Activated B cell treated with CpG ODN at 0.5 μM for 24 hours (primary cell): Measurements from ENCODE around the gene REG4. TPM values are rescaled to one million over a fixed set of nuclear protein-coding genes. Genes with fewer than 3 reads are reported as not detected.

Source experiments
- ATAC-seq: fragments of 200-7000 bp; cut with Tn5 transposase; one replicate; pipeline ENCODE4 v1.10.0; 2021; ENCODE audit warnings: low read depth, mild to moderate bottlenecking, moderate library complexity
- CTCF ChIA-PET: fragments of 350-600 bp; sonication (Branson Sonifier 250); formaldehyde crosslinking; loops from one replicate; lab custom pipeline; 2021; ENCODE audit warnings: antibody characterized with exemption; lab: Charles Lee
- POLR2A ChIA-PET: fragments of 350-600 bp; sonication (Branson Sonifier 250); formaldehyde crosslinking; loops from one replicate; lab custom pipeline; 2021; ENCODE audit warnings: antibody characterized with exemption; lab: Charles Lee
- DNase-seq: peaks from one replicate; pipeline ENCODE4 v3.0.0; 2022
- H3K27ac Mint-ChIP-seq: one replicate; pipeline ENCODE4 v1.8.0; 2020; ENCODE audit warnings: mixed read lengths
- H3K27me3 Mint-ChIP-seq: one replicate; pipeline ENCODE4 v1.8.0; 2021; ENCODE audit warnings: mixed read lengths
- H3K36me3 Mint-ChIP-seq: one replicate; pipeline ENCODE4 v1.8.0; 2021; ENCODE audit warnings: low read depth, mixed read lengths
- H3K4me1 Mint-ChIP-seq: one replicate; pipeline ENCODE4 v1.8.0; 2021; ENCODE audit warnings: mixed read lengths
- H3K4me3 Mint-ChIP-seq: one replicate; pipeline ENCODE4 v1.8.0; 2020; ENCODE audit warnings: mild to moderate bottlenecking, mixed read lengths
- H3K9me3 Mint-ChIP-seq: one replicate; pipeline ENCODE4 v1.8.0; 2020; ENCODE audit warnings: mixed read lengths
- CTCF ChIP-seq: fragments of 200-600 bp; IDR thresholded peaks from one replicate; pipeline ENCODE4 v1.8.0; 2022; ENCODE audit warnings: antibody characterized with exemption, mild to moderate bottlenecking
- intact Hi-C: fragments of 100-400 bp; cut with micrococcal nuclease; formaldehyde crosslinking; loops from one replicate; pipeline ENCODE4 v1.15.1; 2024
- total RNA-seq: library from RNA; stranded (reverse); gene quantifications from 2 replicates; pipeline ENCODE4 v1.2.3, GENCODE V29; 2022

Gene REG4
- total RNA-seq, 1 donor from 2014 or later, result not detected

GRCh38 chr1:119841306-119841705, 30.0 kb upstream of the REG4 start:
- ChIA-PET POLR2A (no interaction called here), CTCF (no interaction called here)
- Mint-ChIP-seq H3K4me3 (no peak overlapping the region), H3K27ac (no peak overlapping the region), H3K4me1 (peaks cover 3% of the 10 kb centered on the region), H3K9me3 (no peaks in the 10 kb centered on the region), H3K36me3 (no peaks in the 10 kb centered on the region), H3K27me3 (no peaks in the 10 kb centered on the region)
- intact Hi-C loops, result no loop called here
- DNase-seq (no peak), ATAC-seq (no peak)
- no peak for TF ChIP-seq CTCF

DNA sequence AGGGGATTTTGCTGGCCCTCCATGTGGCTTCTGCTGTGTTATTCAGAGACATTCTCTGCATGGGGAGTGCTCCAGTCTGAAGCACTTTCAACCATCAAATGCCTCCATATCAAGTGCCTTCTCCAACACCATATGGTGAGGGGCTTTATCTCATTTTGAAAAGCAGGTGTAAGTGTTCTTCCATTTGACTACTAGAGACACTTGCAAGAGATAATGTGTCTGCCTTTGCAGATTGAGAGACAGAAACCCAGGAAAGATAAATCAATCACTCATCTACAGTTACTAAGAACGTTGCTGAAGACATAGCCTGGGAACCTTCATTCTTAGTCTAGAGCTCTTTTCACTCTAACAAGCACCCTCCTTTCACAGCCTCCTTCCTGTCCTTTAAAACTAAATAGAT, 29.5 kb upstream of the REG4 start:
- H3K27me3 Mint-ChIP-seq, result peaks cover 3% of the 10 kb centered on the region
- no peak overlapping the region for H3K27ac Mint-ChIP-seq
- CTCF ChIA-PET, result no interaction called here
- POLR2A ChIA-PET, result no interaction called here
- intact Hi-C loops, result no loop called here
- ATAC-seq (no peak), DNase-seq (no peak)
- peaks cover 3% of the 10 kb centered on the region for H3K4me1 Mint-ChIP-seq
- no peak overlapping the region for H3K4me3 Mint-ChIP-seq
- H3K9me3 Mint-ChIP-seq, result no peaks in the 10 kb centered on the region
- no peak for TF ChIP-seq CTCF
- no peaks in the 10 kb centered on the region for H3K36me3 Mint-ChIP-seq

DNA sequence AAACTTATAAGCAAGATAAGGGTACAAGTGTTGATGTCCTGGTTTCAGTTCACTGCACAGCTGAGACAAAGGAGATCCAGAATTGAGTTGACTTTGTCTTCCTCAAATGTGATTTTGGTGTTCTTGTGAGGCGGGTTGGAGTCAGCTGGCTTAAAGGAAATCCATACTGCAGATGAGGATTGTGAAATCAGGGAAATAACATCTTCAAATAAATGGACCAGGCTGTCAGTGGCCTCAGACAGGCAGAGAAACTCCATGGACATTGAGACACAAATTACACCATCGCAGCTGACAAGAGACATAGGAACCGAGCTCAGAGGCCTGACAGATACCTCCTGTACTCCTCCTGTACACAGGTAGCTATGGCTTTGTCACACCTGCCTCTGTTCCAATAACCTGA, 27.0 kb upstream of the REG4 start:
- ChIA-PET POLR2A (no interaction called here), CTCF (no interaction called here)
- Mint-ChIP-seq H3K9me3 (no peaks in the 10 kb centered on the region), H3K27ac (no peak overlapping the region), H3K4me1 (peaks cover 3% of the 10 kb centered on the region), H3K27me3 (peaks cover 5% of the 10 kb centered on the region), H3K36me3 (no peaks in the 10 kb centered on the region), H3K4me3 (no peak overlapping the region)
- ATAC-seq, result no peak
- no peak for TF ChIP-seq CTCF
- intact Hi-C loops, result no loop called here
- no peak for DNase-seq

DNA sequence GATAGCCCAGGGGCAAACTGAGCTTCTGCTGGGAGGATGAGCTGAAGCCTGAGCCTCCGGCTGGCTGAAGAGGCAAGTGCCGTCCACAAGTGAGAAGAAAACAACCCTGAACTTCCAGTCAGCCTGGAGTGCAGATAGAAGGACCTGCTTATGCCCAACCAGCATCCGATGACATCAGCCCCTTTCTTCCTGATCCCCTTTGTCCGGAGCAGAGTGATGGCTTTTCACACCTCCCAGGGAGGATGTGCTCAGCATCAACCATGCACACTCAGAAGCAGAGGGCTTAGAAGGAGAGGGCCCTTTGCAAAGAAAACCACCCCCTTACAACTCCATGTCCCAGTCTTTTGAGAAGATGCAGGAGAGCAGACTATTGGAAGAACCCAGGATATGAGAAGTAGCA, 23.7 kb upstream of the REG4 start:
- POLR2A ChIA-PET, result no interaction called here
- Mint-ChIP-seq H3K36me3 (no peaks in the 10 kb centered on the region), H3K4me3 (no peak overlapping the region), H3K27ac (no peak overlapping the region), H3K9me3 (no peaks in the 10 kb centered on the region), H3K4me1 (peaks cover 3% of the 10 kb centered on the region), H3K27me3 (peaks cover 5% of the 10 kb centered on the region)
- TF ChIP-seq CTCF, result no peak
- no peak for DNase-seq
- ATAC-seq, result no peak
- CTCF ChIA-PET, result no interaction called here
- intact Hi-C loops, result no loop called here

GRCh38 chr1:119831027-119831426, 19.8 kb upstream of the REG4 start:
- ATAC-seq (no peak), DNase-seq (no peak)
- Mint-ChIP-seq H3K4me1 (no peaks in the 10 kb centered on the region), H3K36me3 (no peaks in the 10 kb centered on the region), H3K4me3 (no peak overlapping the region), H3K27me3 (peaks cover 11% of the 10 kb centered on the region), H3K27ac (no peak overlapping the region), H3K9me3 (no peaks in the 10 kb centered on the region)
- intact Hi-C loops, result no loop called here
- ChIA-PET POLR2A (no interaction called here), CTCF (no interaction called here)
- TF ChIP-seq CTCF, result no peak
